HCT116 (cell line): Measurements from ENCODE around the gene STRA8. TPM values are rescaled to one million over a fixed set of nuclear protein-coding genes. Genes with fewer than 3 reads are reported as not detected.

Experiments used
- ATAC-seq: fragments of 200-7000 bp; cut with Tn5 transposase; 2 replicates; pipeline ENCODE4 v1.9.1; 2020; ENCODE audit warnings: mild to moderate bottlenecking, moderate library complexity
- BruUV-seq: library from RNA; stranded (reverse); fragments of 400-500 nt; replicated peaks from 2 replicates; lab custom pipeline; 2021; lab: Mats Ljungman, UMichigan
- CTCF ChIA-PET: fragments of 300-600 bp; sonication (Branson Sonifier 250); formaldehyde crosslinking; loops from one replicate; lab custom pipeline; 2021; ENCODE audit warnings: antibody characterized with exemption; lab: Charles Lee
- POLR2A ChIA-PET: fragments of 300-600, 350-600 bp; sonication (Branson Sonifier 250); formaldehyde crosslinking; loops from one replicate; lab custom pipeline; 2021; ENCODE audit warnings: antibody characterized with exemption; lab: Charles Lee
- RAD21 ChIA-PET, 2 experiments: fragments of 300-600 bp; sonication (Branson Sonifier 250); formaldehyde crosslinking; loops; one replicate each; lab custom pipeline; 2023; ENCODE audit warnings: low total read pairs in 2 of 2; ENCODE audit not compliant: uncharacterized antibody in 2 of 2, unreplicated experiment in 2 of 2, low non-redundant PET in 1 of 2; lab: Charles Lee
- DNase-seq: peaks from one replicate; pipeline ENCODE4 v3.0.0-alpha.2; 2010; ENCODE audit warnings: low read depth, low spot score
- H2AFZ ChIP-seq: fragments of 200-600 bp; shearing (Covaris generic), sonication (generic); 2 replicates; pipeline ENCODE4 v1.6.1; 2017; ENCODE audit warnings: low read depth, mixed run types, mixed read lengths, antibody characterized with exemption, low read length; ENCODE audit not compliant: poor library complexity, severe bottlenecking
- H3K27ac ChIP-seq: 2 replicates; pipeline ENCODE4 v1.5.1; 2012; ENCODE audit warnings: low read depth, low read length
- H3K27me3 ChIP-seq: fragments of 200-600 bp; sonication (generic); 2 replicates; pipeline ENCODE4 v1.6.1; 2016; ENCODE audit warnings: mixed run types, low read length, mixed read lengths; ENCODE audit not compliant: insufficient read depth
- H3K36me3 ChIP-seq, 2 experiments: fragments of 200-500 bp in 1 of 2; fragments of 200-600 bp in 1 of 2; sonication (Bioruptor generic) in 1 of 2; sonication (generic) in 1 of 2; 2 replicates each; pipeline versions ENCODE4 v1.5.1 to v1.6.1; 2014 to 2016; ENCODE audit warnings: low read length in 2 of 2, inconsistent platforms in 1 of 2, mixed read lengths in 1 of 2, mixed run types in 1 of 2; ENCODE audit not compliant: insufficient read depth in 2 of 2, control insufficient read depth in 1 of 2
- H3K4me1 ChIP-seq, 2 experiments: fragments of 200-600 bp in 1 of 2; sonication (generic) in 1 of 2; 2 replicates each; pipeline versions ENCODE4 v1.5.1 to v1.6.1; 2012 to 2017; ENCODE audit warnings: low read length in 2 of 2, inconsistent platforms in 1 of 2, mild to moderate bottlenecking in 1 of 2, mixed read lengths in 1 of 2, mixed run types in 1 of 2, moderate library complexity in 1 of 2; ENCODE audit not compliant: insufficient read depth in 2 of 2, control insufficient read depth in 1 of 2
- H3K4me2 ChIP-seq: fragments of 200-600 bp; sonication (generic); 2 replicates; pipeline ENCODE4 v1.6.1; 2017; ENCODE audit warnings: mixed run types, low read length, mixed read lengths
- H3K4me3 ChIP-seq, 2 experiments: fragments of 200-600 bp in 1 of 2; sonication (generic) in 1 of 2; replicated peaks in 1 of 2; 2 replicates each; pipeline ENCODE4 v1.5.1; 2011 to 2016; ENCODE audit warnings: low read length in 2 of 2, control low read depth in 1 of 2, low read depth in 1 of 2, mild to moderate bottlenecking in 1 of 2, mixed read lengths in 1 of 2, mixed run types in 1 of 2
- H3K79me2 ChIP-seq: fragments of 200-600 bp; sonication (generic); 2 replicates; pipeline ENCODE4 v1.6.1; 2017; ENCODE audit warnings: mild to moderate bottlenecking, mixed run types, low read length, moderate library complexity, mixed read lengths; ENCODE audit not compliant: insufficient read depth
- H3K9ac ChIP-seq: fragments of 200-600 bp; sonication (generic); 2 replicates; pipeline ENCODE4 v1.6.1; 2016; ENCODE audit warnings: low read length, mixed read lengths
- H3K9me2 ChIP-seq: fragments of 200-600 bp; sonication (generic), shearing (Covaris generic); 2 replicates; pipeline ENCODE4 v1.6.1; 2017; ENCODE audit warnings: mixed run types, mild to moderate bottlenecking, moderate library complexity; ENCODE audit not compliant: insufficient read depth
- H3K9me3 ChIP-seq, 2 experiments: fragments of 200-500 bp in 1 of 2; fragments of 200-600 bp in 1 of 2; sonication (Bioruptor generic) in 1 of 2; sonication (generic) in 1 of 2; 2 replicates each; pipeline ENCODE4 v1.6.1; 2014 to 2017; ENCODE audit warnings: low read length in 2 of 2, mixed read lengths in 2 of 2, inconsistent platforms in 1 of 2, low read depth in 1 of 2, mild to moderate bottlenecking in 1 of 2, mixed run types in 1 of 2, moderate library complexity in 1 of 2; ENCODE audit not compliant: control insufficient read depth in 1 of 2, insufficient read depth in 1 of 2
- H4K20me1 ChIP-seq: fragments of 200-600 bp; sonication (generic), shearing (Covaris generic); 2 replicates; pipeline ENCODE4 v1.6.1; 2017; ENCODE audit warnings: mixed run types, mild to moderate bottlenecking, moderate library complexity; ENCODE audit not compliant: insufficient read depth
- CBX3 ChIP-seq: IDR thresholded peaks from 2 replicates; pipeline ENCODE4 v1.6.1; 2012; ENCODE audit warnings: low read depth
- CEBPB ChIP-seq: IDR thresholded peaks from 2 replicates; pipeline ENCODE4 v1.6.1; 2012; ENCODE audit warnings: low read depth
- EGR1 ChIP-seq: IDR thresholded peaks from 2 replicates; pipeline ENCODE4 v1.6.1; 2012; ENCODE audit warnings: low read depth
- ELF1 ChIP-seq: IDR thresholded peaks from 2 replicates; pipeline ENCODE4 v1.6.1; 2012; ENCODE audit warnings: low read depth, borderline replicate concordance
- FOSL1 ChIP-seq: IDR thresholded peaks from 2 replicates; pipeline ENCODE4 v1.6.1; 2012; ENCODE audit warnings: low read depth
- JUND ChIP-seq: IDR thresholded peaks from 2 replicates; pipeline ENCODE4 v1.6.1; 2012
- POLR2A ChIP-seq: IDR thresholded peaks from 2 replicates; pipeline ENCODE4 v1.7.0; 2011; ENCODE audit warnings: borderline replicate concordance; ENCODE audit not compliant: insufficient read depth, insufficient read length; ENCODE audit errors: extremely low read depth
- SP1 ChIP-seq: IDR thresholded peaks from 2 replicates; pipeline ENCODE4 v1.6.1; 2012; ENCODE audit warnings: low read depth
- TCF7L2 ChIP-seq: IDR thresholded peaks from 2 replicates; pipeline ENCODE4 v1.7.0; 2011; ENCODE audit warnings: borderline replicate concordance, inconsistent platforms; ENCODE audit not compliant: insufficient read depth, insufficient read length; ENCODE audit errors: extremely low read depth
- ZFX ChIP-seq: fragments of 450-650 bp; IDR thresholded peaks from 2 replicates; pipeline ENCODE4 v1.6.1; 2017
- ZNF274 ChIP-seq: fragments of 200-500 bp; sonication (Bioruptor generic); IDR thresholded peaks from 2 replicates; pipeline ENCODE4 v1.6.1; 2014; ENCODE audit warnings: mild to moderate bottlenecking, low read depth, low read length, inconsistent platforms
- intact Hi-C: fragments of 100-400 bp; cut with micrococcal nuclease; formaldehyde crosslinking; loops from 2 replicates; pipeline ENCODE4 v1.10.0; 2022
- total RNA-seq: library from RNA; stranded (reverse); gene quantifications from one replicate; pipeline ENCODE4 v1.2.1, GENCODE V29; 2021; ENCODE audit not compliant: unreplicated experiment
- TF ChIP-seq, protein P1 (sequence below): IDR thresholded peaks from 2 replicates; pipeline ENCODE4 v1.6.1; 2012
- TF ChIP-seq, protein P2 (sequence below), 3 experiments: fragments of 200-600 bp in 1 of 3; sonication (generic) in 1 of 3; IDR thresholded peaks in 2 of 3; conservative IDR thresholded peaks in 1 of 3; 2 replicates each; pipeline ENCODE4 v1.5.1; 2012 to 2017; ENCODE audit warnings: low read depth in 2 of 3, low read length in 2 of 3, antibody characterized with exemption in 1 of 3, borderline replicate concordance in 1 of 3, control low read depth in 1 of 3, mild to moderate bottlenecking in 1 of 3, mixed read lengths in 1 of 3, mixed run types in 1 of 3, moderate library complexity in 1 of 3; ENCODE audit not compliant: insufficient read depth in 1 of 3
- TF ChIP-seq, protein P3 (sequence below): IDR thresholded peaks from 2 replicates; pipeline ENCODE4 v1.6.1; 2011; ENCODE audit warnings: mild to moderate bottlenecking, low read length, moderate library complexity; ENCODE audit not compliant: insufficient replicate concordance; ENCODE audit errors: extremely low read depth
- TF ChIP-seq, protein P4 (sequence below): IDR thresholded peaks from 2 replicates; pipeline ENCODE4 v1.6.1; 2012

Gene STRA8
- total RNA-seq, 1 experiment from 2014 or later = not detected

DNA sequence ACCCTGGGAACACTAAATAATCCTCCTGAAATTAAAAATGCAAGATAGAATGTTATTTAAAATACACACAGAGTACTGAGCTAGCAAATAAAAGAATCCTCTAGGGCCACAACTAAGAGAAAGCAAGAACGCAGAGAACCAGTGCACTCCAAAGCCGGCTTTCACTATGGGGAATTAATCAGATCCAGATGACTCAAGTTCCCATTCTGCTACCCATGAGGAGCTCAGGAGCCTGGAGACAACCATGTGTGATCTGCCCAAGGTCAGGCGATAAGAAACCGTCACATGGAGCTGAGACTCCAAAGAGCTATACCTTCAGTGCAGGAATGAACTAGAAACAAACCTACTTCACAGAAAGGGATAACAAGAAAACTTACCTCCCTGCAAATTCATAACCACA lies 43.7 kb upstream of the STRA8 start:
- H3K9ac ChIP-seq = no peak overlapping the region
- DNase-seq (no peak), ATAC-seq (no peak)
- H3K79me2 ChIP-seq = no peaks in the 10 kb centered on the region
- H3K9me3 ChIP-seq = no peaks in the 10 kb centered on the region
- no peak overlapping the region for H3K4me2 ChIP-seq
- H4K20me1 ChIP-seq = no peaks in the 10 kb centered on the region
- no peaks in the 10 kb centered on the region for H3K27me3 ChIP-seq
- no peak overlapping the region for H3K27ac ChIP-seq
- intact Hi-C loops = no loop called here
- ChIA-PET CTCF (no interaction called here), RAD21 (no interaction called here)
- BruUV-seq = no TSS peak
- H3K36me3 ChIP-seq = no peaks in the 10 kb centered on the region
- no peak overlapping the region for H2AFZ ChIP-seq
- no peak overlapping the region for H3K4me3 ChIP-seq
- TF ChIP-seq ELF1 = no peak
- TF ChIP-seq, all 23 proteins: peak for 0
- POLR2A ChIA-PET = no interaction called here
- H3K4me1 ChIP-seq = no peaks in the 10 kb centered on the region
- no peaks in the 10 kb centered on the region for H3K9me2 ChIP-seq

DNA sequence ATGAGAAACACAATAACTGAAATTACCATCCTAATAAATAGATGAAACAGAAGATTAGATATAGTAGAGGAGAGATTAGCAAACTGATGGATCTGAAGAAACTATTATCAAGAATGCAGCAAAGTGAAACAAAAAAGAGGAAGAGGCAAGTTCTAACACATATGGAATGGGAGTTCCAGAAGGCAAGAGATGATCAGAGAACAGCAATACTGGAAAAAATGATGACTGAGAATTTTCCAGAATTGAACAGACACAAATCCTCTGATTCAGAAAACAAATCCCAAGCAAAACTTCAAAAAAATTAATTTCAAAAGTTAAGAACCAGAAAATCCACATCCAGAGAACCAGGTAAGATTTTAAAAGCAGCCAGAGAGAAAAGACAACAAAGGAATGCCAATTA lies 42.9 kb upstream of the STRA8 start:
- RAD21 ChIA-PET = no interaction called here
- BruUV-seq = no TSS peak
- TF ChIP-seq, protein P1, sequence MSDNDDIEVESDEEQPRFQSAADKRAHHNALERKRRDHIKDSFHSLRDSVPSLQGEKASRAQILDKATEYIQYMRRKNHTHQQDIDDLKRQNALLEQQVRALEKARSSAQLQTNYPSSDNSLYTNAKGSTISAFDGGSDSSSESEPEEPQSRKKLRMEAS = no peak
- TF ChIP-seq ZNF274 = no peak
- TF ChIP-seq ZFX = no peak
- TF ChIP-seq JUND = no peak
- TF ChIP-seq FOSL1 = no peak
- TF ChIP-seq, protein P2, sequence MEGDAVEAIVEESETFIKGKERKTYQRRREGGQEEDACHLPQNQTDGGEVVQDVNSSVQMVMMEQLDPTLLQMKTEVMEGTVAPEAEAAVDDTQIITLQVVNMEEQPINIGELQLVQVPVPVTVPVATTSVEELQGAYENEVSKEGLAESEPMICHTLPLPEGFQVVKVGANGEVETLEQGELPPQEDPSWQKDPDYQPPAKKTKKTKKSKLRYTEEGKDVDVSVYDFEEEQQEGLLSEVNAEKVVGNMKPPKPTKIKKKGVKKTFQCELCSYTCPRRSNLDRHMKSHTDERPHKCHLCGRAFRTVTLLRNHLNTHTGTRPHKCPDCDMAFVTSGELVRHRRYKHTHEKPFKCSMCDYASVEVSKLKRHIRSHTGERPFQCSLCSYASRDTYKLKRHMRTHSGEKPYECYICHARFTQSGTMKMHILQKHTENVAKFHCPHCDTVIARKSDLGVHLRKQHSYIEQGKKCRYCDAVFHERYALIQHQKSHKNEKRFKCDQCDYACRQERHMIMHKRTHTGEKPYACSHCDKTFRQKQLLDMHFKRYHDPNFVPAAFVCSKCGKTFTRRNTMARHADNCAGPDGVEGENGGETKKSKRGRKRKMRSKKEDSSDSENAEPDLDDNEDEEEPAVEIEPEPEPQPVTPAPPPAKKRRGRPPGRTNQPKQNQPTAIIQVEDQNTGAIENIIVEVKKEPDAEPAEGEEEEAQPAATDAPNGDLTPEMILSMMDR (IDR thresholded peaks at IDR 0.05 in 2 of 3, conservative IDR thresholded peaks at IDR 0.05 in 1 of 3; ENCODE audit: borderline replicate concordance in 1 of 3, insufficient read depth in 1 of 3, low read depth in 2 of 3, low read length in 2 of 3) = no peak
- TF ChIP-seq, protein P3, sequence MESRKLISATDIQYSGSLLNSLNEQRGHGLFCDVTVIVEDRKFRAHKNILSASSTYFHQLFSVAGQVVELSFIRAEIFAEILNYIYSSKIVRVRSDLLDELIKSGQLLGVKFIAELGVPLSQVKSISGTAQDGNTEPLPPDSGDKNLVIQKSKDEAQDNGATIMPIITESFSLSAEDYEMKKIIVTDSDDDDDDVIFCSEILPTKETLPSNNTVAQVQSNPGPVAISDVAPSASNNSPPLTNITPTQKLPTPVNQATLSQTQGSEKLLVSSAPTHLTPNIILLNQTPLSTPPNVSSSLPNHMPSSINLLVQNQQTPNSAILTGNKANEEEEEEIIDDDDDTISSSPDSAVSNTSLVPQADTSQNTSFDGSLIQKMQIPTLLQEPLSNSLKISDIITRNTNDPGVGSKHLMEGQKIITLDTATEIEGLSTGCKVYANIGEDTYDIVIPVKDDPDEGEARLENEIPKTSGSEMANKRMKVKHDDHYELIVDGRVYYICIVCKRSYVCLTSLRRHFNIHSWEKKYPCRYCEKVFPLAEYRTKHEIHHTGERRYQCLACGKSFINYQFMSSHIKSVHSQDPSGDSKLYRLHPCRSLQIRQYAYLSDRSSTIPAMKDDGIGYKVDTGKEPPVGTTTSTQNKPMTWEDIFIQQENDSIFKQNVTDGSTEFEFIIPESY = no peak
- TF ChIP-seq CBX3 = no peak
- no peak for TF ChIP-seq POLR2A
- TF ChIP-seq TCF7L2 = no peak
- TF ChIP-seq, protein P4, sequence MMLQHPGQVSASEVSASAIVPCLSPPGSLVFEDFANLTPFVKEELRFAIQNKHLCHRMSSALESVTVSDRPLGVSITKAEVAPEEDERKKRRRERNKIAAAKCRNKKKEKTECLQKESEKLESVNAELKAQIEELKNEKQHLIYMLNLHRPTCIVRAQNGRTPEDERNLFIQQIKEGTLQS = no peak
- no peak for TF ChIP-seq SP1
- no peak for TF ChIP-seq CEBPB
- TF ChIP-seq EGR1 = no peak

More for the DNA sequence above, 42.9 kb upstream of the STRA8 start:
- Histone ChIP-seq H3K4me3 (no peak overlapping the region), H3K27ac (no peak overlapping the region), H2AFZ (no peak overlapping the region), H3K79me2 (no peaks in the 10 kb centered on the region), H4K20me1 (no peaks in the 10 kb centered on the region), H3K36me3 (no peaks in the 10 kb centered on the region), H3K9me2 (no peaks in the 10 kb centered on the region), H3K9me3 (no peaks in the 10 kb centered on the region), H3K27me3 (no peaks in the 10 kb centered on the region), H3K9ac (no peak overlapping the region), H3K4me2 (no peak overlapping the region), H3K4me1 (no peaks in the 10 kb centered on the region)
- POLR2A ChIA-PET = no interaction called here
- DNase-seq (no peak), ATAC-seq (no peak)
- intact Hi-C loops = no loop called here
- CTCF ChIA-PET = no interaction called here
